Body of pancreas (tissue), 4 donors: ENCODE data around the gene DHRS12. TPM values are rescaled to one million over a fixed set of nuclear protein-coding genes. Genes with fewer than 3 reads are reported as not detected.

Experiments used
- ATAC-seq: fragments of 150-250 bp; one replicate; pipeline ENCODE4 v1.9.1; 2016
- DNase-seq, 4 donors: peaks; one replicate each; pipeline ENCODE4 v3.0.0-alpha.2; 2019
- H3K27ac ChIP-seq, 4 donors: fragments of 200-600 bp; sonication (generic); 1 replicate in 3 of 4; 2 replicates in 1 of 4; pipeline versions ENCODE4 v1.5.1 to v1.6.1; 2016 to 2019; ENCODE audit warnings: mild to moderate bottlenecking in 1 of 4, mixed read lengths in 1 of 4, moderate library complexity in 1 of 4
- H3K27me3 ChIP-seq, 2 donors: fragments of 200-600 bp; sonication (generic); one replicate each; pipeline ENCODE4 v1.6.0; 2016; ENCODE audit warnings: mild to moderate bottlenecking in 1 of 2
- H3K36me3 ChIP-seq, 2 donors: fragments of 200-600 bp; sonication (generic); replicated peaks in 1 of 2; 2 replicates each; pipeline ENCODE4 v1.5.1; 2016; ENCODE audit warnings: low read depth in 2 of 2; ENCODE audit not compliant: insufficient read depth in 1 of 2
- H3K4me1 ChIP-seq: fragments of 200-600 bp; sonication (generic); one replicate; pipeline ENCODE4 v1.6.0; 2016
- H3K4me3 ChIP-seq, 2 donors: fragments of 200-600 bp; sonication (generic); 1 replicate in 1 of 2; 2 replicates in 1 of 2; pipeline ENCODE4 v1.5.1; 2016 to 2019
- H3K9me3 ChIP-seq, 3 donors: fragments of 200-600 bp; sonication (generic); 1 replicate in 2 of 3; 2 replicates in 1 of 3; pipeline ENCODE4 v1.5.1; 2016
- POLR2A ChIP-seq, 3 donors: fragments of 450-650 bp; IDR thresholded peaks; one replicate each; pipeline ENCODE4 v1.6.1; 2016; ENCODE audit warnings: antibody characterized with exemption in 3 of 3, mild to moderate bottlenecking in 2 of 3
- WGBS, 2 donors: methylation state at CpG; one replicate each; pipeline ENCODE4 v1.1.5; 2017; 5-methylcytosine and 5-hydroxymethylcytosine counted together
- intact Hi-C: fragments of 100-400 bp; cut with DNase I; formaldehyde crosslinking; loops from one replicate; pipeline ENCODE4 v1.15.1; 2023
- total RNA-seq, 2 donors: library from RNA; depleted of rRNA; stranded (reverse); fragments of >200 nt; gene quantifications; one replicate each; pipeline ENCODE4 v1.1.0, GENCODE V29; 2016
- TF ChIP-seq, protein P1 (sequence below), 7 experiments: fragments of 450-650 bp in 4 of 7; fragments of 200-600 bp in 3 of 7; sonication (generic) in 3 of 7; IDR thresholded peaks; one replicate each; pipeline ENCODE4 v1.5.1; 2016 to 2019; ENCODE audit warnings: antibody characterized with exemption in 7 of 7

The DHRS12 gene, protein sequence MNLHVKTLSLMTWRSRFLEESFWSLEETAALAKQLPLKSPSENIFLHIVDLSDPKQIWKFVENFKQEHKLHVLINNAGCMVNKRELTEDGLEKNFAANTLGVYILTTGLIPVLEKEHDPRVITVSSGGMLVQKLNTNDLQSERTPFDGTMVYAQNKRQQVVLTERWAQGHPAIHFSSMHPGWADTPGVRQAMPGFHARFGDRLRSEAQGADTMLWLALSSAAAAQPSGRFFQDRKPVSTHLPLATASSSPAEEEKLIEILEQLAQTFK
- 10 to 100 TPM in 1 of 2 donors, 1 to 10 TPM in 1; 4.0 to 38.7 TPM for total RNA-seq

DNA sequence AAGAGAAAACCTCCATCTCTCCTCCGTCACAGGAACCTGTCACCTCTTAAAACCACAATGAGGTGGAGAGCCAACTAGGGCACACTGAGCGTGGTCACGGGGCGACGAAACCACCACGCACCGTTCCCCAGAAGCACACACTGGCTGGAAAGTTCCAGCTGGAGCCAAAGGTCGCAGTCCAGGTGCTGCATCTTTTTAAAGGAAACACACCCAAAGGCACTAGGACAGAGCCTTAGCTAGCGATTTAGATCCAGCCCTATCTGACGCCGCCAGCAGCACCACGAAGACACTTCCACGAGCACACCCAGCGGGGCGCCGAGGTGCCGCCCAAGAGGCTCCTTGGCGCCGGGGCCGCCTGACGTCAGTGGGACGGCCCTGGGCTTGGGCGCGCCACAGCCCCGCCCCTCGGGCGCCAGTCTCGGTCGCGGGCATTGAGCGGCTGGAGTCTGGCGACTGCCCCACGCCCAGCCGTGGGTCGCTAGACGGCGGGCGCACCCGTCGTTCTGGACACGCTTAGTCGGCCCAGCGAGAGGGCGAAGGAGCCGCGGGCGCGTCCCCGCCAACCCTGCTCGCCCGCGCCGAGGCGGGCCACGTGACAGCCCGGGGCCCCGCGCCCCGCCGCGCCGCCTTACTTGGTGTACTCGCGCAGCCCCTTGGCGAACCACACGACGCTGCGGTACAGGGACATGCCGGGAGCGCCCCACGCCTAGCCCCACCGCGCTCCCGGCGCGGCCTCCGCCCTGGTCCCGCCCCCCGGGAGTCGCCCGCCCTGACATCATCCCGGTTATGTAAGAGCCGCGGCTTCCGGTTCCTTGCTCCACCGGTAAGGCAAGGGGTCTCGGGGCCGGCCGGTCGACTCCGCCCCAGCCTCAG, at the start of gene DHRS12:
Gene DHRS12 (minus strand): TSS at position 742 of the 873 bp plus-strand sequence. CDS start 4,504 bp downstream, outside the sequence.
- H3K27me3 ChIP-seq: no peaks in the 10 kb centered on the region
- TF ChIP-seq, protein P1, sequence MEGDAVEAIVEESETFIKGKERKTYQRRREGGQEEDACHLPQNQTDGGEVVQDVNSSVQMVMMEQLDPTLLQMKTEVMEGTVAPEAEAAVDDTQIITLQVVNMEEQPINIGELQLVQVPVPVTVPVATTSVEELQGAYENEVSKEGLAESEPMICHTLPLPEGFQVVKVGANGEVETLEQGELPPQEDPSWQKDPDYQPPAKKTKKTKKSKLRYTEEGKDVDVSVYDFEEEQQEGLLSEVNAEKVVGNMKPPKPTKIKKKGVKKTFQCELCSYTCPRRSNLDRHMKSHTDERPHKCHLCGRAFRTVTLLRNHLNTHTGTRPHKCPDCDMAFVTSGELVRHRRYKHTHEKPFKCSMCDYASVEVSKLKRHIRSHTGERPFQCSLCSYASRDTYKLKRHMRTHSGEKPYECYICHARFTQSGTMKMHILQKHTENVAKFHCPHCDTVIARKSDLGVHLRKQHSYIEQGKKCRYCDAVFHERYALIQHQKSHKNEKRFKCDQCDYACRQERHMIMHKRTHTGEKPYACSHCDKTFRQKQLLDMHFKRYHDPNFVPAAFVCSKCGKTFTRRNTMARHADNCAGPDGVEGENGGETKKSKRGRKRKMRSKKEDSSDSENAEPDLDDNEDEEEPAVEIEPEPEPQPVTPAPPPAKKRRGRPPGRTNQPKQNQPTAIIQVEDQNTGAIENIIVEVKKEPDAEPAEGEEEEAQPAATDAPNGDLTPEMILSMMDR (IDR thresholded peaks at IDR 0.05): peak in 2 of 7 experiments; percentile 17 to 33
- TF ChIP-seq POLR2A (IDR thresholded peaks at IDR 0.05): peak; percentile 94 to 98 (median 96)
- H3K36me3 ChIP-seq: no peaks in the 10 kb centered on the region
- intact Hi-C loops: loop anchor here (5.0 kb wide), 1 partner anchor 221 kb away; the partner anchor contains the start of gene WDFY2
- DNase-seq (peak; percentile 93 to 95 (median 94)), ATAC-seq (peak; percentile 83)
- H3K4me3 ChIP-seq: peak within 1 kb of the TSS; percentile 29 to 72
- peak within 1 kb of the TSS; percentile 98 to 100 (median 99) for H3K27ac ChIP-seq
- no peaks in the 10 kb centered on the region for H3K9me3 ChIP-seq
- peaks cover 59% of the 10 kb centered on the region for H3K4me1 ChIP-seq
- WGBS, 2 donors: 0 to 1% methylated on average over 7 to 91 of the region's 91 CpGs

DNA sequence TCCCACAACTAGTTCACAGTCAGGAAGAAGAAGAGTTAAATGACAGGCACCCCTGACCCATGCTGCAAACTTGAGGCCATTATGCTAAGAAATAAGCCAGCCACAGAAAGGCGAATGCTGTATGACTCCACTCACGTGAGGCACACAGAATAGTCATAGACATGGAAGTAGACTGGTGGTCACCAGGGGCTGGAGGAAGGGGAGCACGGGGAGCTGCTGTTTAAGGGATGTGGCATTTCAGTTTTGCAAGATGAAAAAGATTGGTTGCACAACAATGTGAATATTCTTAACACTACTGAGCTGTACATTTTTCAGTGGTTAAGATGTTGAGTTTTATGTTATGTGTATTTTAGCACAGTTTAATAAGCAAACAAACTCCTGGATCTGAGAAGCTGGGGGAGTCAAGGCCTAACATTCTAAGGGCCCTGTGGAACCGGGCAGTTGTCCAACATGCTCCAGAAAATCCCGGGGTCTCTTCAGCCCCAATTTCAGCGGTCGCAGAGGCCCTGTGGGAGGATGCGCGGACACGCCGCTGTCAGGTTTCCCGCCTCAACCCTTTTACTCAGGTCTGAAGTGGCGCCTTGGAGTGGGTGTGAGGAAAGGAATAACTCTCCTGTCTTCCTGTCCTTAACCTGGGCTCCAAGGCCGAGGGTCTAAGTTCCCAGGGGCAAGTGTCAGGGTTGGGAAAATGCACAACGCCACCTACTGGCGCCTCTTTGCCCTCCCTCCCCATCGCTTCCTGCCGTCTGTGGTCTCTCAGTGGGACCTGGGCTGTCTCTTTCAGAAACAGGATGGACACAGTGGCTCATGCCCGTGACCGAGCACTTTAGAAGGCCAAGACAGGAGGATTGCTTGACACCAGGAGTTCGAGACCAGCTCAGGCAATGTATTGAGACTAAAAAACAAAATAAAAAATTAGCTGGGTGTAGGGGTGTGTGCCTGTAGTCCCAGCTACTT, 45.5 kb upstream of the DHRS12 start:
- Histone ChIP-seq H3K27ac (no peak overlapping the region), H3K4me3 (no peak overlapping the region), H3K9me3 (no peaks in the 10 kb centered on the region), H3K27me3 (no peaks in the 10 kb centered on the region), H3K4me1 (peaks cover 10% of the 10 kb centered on the region), H3K36me3 (no peaks in the 10 kb centered on the region)
- TF ChIP-seq, protein P1 (IDR thresholded peaks at IDR 0.05): peak in 6 of 7 experiments; percentile 14 to 33 (median 31)
- TF ChIP-seq POLR2A (IDR thresholded peaks at IDR 0.05): no peak
- intact Hi-C loops: loop anchor here (10.0 kb wide), 1 partner anchor 275 kb away; the partner anchor contains the start of gene NEK5
- peak in 2 of 4 donors; percentile 21 to 30 for DNase-seq
- WGBS, 2 donors: 55 to 58% methylated on average over 16 to 21 of the region's 21 CpGs
- no peak for ATAC-seq

DNA sequence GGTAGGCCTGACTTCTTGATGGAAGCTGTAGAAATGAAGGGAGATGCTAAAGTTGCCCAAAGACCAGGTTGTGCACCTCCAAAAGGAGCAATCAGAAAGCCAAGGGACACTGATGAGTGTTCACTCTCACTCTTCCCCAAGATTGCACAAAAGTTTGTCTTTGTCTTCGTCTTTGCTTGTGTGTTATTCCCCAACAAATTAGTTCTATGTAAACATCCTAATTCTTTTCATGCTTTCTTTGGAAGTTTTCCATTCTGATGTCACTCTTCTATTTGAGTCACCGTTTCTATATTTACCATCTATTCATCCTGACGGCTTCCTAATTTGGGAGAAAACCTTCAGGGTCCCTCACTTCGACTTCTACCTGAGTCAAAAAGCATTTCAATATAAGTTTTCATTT, 44.7 kb upstream of the DHRS12 start:
- ATAC-seq: no peak
- peaks cover 10% of the 10 kb centered on the region for H3K4me1 ChIP-seq
- DNase-seq: no peak
- WGBS, 2 donors: 39 to 51% methylated on average over 4 of the region's 4 CpGs
- H3K27ac ChIP-seq: no peak overlapping the region
- TF ChIP-seq, protein P1 (IDR thresholded peaks at IDR 0.05): no peak
- TF ChIP-seq POLR2A (IDR thresholded peaks at IDR 0.05): no peak
- H3K36me3 ChIP-seq: no peaks in the 10 kb centered on the region
- H3K4me3 ChIP-seq: no peak overlapping the region
- H3K9me3 ChIP-seq: no peaks in the 10 kb centered on the region
- H3K27me3 ChIP-seq: no peaks in the 10 kb centered on the region
- intact Hi-C loops: loop anchor here (10.0 kb wide), 1 partner anchor 276 kb away; the partner anchor contains the start of gene NEK5

DNA sequence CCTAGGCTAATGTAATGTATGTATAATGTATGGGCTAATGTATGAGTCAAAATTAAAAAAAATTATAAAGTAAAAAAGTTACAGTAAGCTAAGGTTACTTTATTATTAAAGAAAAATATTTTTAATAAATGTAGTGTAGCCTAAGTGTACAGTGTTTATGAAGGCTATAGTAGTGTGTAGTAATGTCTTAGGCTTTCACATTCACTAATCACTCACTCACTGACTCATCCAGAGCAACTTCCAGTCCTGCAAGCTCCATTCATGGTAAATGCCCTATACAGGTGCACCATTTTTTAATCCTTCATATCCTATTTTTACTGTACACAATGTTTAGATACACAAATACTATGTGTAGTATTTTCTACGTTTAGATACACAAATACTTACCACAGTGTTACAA, 42.8 kb upstream of the DHRS12 start:
- ATAC-seq (no peak), DNase-seq (no peak)
- intact Hi-C loops: loop anchor here (10.0 kb wide), 1 partner anchor 278 kb away; the partner anchor contains the start of gene NEK5
- Histone ChIP-seq H3K27ac (no peak overlapping the region), H3K36me3 (no peaks in the 10 kb centered on the region), H3K4me3 (no peak overlapping the region), H3K9me3 (no peaks in the 10 kb centered on the region), H3K27me3 (no peaks in the 10 kb centered on the region), H3K4me1 (peaks cover 10% of the 10 kb centered on the region)
- 56 to 65% methylated on average over 1 of the region's 1 CpG for WGBS, 2 donors
- TF ChIP-seq, protein P1 (IDR thresholded peaks at IDR 0.05): no peak
- no peak for TF ChIP-seq POLR2A (IDR thresholded peaks at IDR 0.05)
